ENCODE data around the gene SLITRK2.
A peak's percentile ranks its signal among the peaks of the same experiment; 100 is the strongest.

Gene SLITRK2

GRCh38 chrX:145816601-145817315 lies 871 bp upstream of the SLITRK2 start:
- Histone ChIP-seq H3K9me3 (ENCODE audit: severe bottlenecking) (no peaks in the 10 kb centered on the region), H3K27me3 (ENCODE audit: insufficient read depth, low read depth, severe bottlenecking) (peaks cover 75% of the 10 kb centered on the region), H3K4me3 (ENCODE audit: low read depth, low read length) (no peak overlapping the region), H3K36me3 (no peaks in the 10 kb centered on the region), H3K27ac (no peak overlapping the region)
- no peak for DNase-seq
- TF ChIP-seq, protein P1, sequence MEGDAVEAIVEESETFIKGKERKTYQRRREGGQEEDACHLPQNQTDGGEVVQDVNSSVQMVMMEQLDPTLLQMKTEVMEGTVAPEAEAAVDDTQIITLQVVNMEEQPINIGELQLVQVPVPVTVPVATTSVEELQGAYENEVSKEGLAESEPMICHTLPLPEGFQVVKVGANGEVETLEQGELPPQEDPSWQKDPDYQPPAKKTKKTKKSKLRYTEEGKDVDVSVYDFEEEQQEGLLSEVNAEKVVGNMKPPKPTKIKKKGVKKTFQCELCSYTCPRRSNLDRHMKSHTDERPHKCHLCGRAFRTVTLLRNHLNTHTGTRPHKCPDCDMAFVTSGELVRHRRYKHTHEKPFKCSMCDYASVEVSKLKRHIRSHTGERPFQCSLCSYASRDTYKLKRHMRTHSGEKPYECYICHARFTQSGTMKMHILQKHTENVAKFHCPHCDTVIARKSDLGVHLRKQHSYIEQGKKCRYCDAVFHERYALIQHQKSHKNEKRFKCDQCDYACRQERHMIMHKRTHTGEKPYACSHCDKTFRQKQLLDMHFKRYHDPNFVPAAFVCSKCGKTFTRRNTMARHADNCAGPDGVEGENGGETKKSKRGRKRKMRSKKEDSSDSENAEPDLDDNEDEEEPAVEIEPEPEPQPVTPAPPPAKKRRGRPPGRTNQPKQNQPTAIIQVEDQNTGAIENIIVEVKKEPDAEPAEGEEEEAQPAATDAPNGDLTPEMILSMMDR (IDR thresholded peaks at IDR 0.05; ENCODE audit: low read depth, low read length): no peak

- peaks cover 86% of the 10 kb centered on the region for H3K27me3 ChIP-seq (ENCODE audit: insufficient read depth, low read depth, severe bottlenecking)
- no peak overlapping the region for H3K4me3 ChIP-seq (ENCODE audit: low read depth, low read length)
- TF ChIP-seq, protein P1 (IDR thresholded peaks at IDR 0.05; ENCODE audit: low read depth, low read length): no peak
- no peaks in the 10 kb centered on the region for H3K9me3 ChIP-seq (ENCODE audit: severe bottlenecking)
- H3K36me3 ChIP-seq: no peaks in the 10 kb centered on the region
- no peak for DNase-seq
- no peak overlapping the region for H3K27ac ChIP-seq
These were observed 821 bp downstream of the SLITRK2 start for GRCh38 chrX:145818186-145819113.

DNA sequence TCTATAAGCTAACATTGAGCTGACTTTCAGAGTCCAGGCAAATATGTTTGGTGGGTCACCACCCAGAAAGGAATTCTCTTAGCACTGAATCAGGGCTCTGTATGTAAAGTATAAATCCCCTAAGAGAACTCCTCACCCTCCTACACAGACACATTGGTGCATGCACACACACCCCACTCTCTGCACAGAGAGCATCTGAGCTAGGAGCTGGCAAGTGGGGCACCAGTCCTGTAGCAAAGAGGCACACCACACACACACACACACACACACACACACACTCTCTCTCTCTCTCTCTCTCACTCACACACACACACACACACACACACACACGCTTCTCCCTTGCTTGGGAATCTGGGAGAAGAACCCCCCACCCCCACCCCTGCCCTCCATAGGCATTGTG lies 3.2 kb downstream of the SLITRK2 start:
- Histone ChIP-seq H3K9me3 (ENCODE audit: severe bottlenecking) (no peaks in the 10 kb centered on the region), H3K36me3 (no peaks in the 10 kb centered on the region), H3K27ac (no peak overlapping the region), H3K27me3 (ENCODE audit: insufficient read depth, low read depth, severe bottlenecking) (peaks cover 90% of the 10 kb centered on the region), H3K4me3 (ENCODE audit: low read depth, low read length) (no peak overlapping the region)
- TF ChIP-seq, protein P1 (IDR thresholded peaks at IDR 0.05; ENCODE audit: low read depth, low read length): no peak
- DNase-seq: no peak

- TF ChIP-seq, protein P1 (IDR thresholded peaks at IDR 0.05; ENCODE audit: low read depth, low read length): no peak
- H3K4me3 ChIP-seq (ENCODE audit: low read depth, low read length): no peak overlapping the region
- no peaks in the 10 kb centered on the region for H3K9me3 ChIP-seq (ENCODE audit: severe bottlenecking)
- H3K27me3 ChIP-seq (ENCODE audit: insufficient read depth, low read depth, severe bottlenecking): peaks cover 88% of the 10 kb centered on the region
- H3K27ac ChIP-seq: no peak overlapping the region
- no peaks in the 10 kb centered on the region for H3K36me3 ChIP-seq
- DNase-seq: peak; percentile 11
These were observed 3.8 kb downstream of the SLITRK2 start for GRCh38 chrX:145821291-145821897.

DNA sequence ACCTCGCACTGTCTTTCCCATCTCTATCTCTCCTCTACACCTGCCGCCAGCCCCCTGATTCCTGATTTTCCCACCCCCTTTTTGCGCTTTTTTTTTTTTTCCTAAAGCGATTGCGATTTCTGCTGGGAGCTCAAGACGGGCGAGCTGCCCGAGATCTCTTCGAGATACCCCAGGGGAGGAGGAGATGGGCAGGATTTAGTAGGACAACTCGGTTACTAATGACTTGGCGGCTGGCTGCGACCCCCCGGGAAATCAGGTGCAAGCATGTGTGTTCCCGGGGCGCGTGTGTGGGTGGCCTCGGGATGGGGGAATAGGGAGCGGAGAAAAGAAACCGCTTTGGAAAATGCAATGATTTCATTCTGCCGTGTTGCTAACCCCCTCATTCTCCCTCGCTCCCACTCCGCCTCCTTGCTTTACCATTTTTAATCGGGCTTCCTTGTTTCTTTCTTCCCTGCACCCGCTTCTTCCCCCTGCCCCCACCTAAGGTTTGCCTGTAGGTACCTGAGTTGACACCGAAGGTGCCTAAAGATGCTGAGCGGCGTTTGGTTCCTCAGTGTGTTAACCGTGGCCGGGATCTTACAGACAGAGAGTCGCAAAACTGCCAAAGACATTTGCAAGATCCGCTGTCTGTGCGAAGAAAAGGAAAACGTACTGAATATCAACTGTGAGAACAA lies 4.4 kb downstream of the SLITRK2 start:
- no peak overlapping the region for H3K4me3 ChIP-seq (ENCODE audit: low read depth, low read length)
- TF ChIP-seq, protein P1 (IDR thresholded peaks at IDR 0.05; ENCODE audit: low read depth, low read length): no peak
- H3K36me3 ChIP-seq: no peaks in the 10 kb centered on the region
- H3K27ac ChIP-seq: no peak overlapping the region
- no peak for DNase-seq
- H3K9me3 ChIP-seq (ENCODE audit: severe bottlenecking): no peaks in the 10 kb centered on the region
- H3K27me3 ChIP-seq (ENCODE audit: insufficient read depth, low read depth, severe bottlenecking): peaks cover 86% of the 10 kb centered on the region
